NCI-H187 treated with DMSO at 0.1 percent for 48 hours (cell line): ENCODE results near the gene BFSP1.

Source experiments
- DNase-seq: peaks from one replicate; lab custom pipeline; 2025; lab: John Stamatoyannopoulos, UW

BFSP1 gene

GRCh38 chr20:17520583-17520982 is 10.6 kb downstream of the BFSP1 start:
- DNase-seq, result no peak

GRCh38 chr20:17519606-17520285 is 11.4 kb downstream of the BFSP1 start:
- no peak for DNase-seq

- no peak for DNase-seq
Measured at GRCh38 chr20:17518339-17519052, 12.7 kb downstream of the BFSP1 start.

DNA sequence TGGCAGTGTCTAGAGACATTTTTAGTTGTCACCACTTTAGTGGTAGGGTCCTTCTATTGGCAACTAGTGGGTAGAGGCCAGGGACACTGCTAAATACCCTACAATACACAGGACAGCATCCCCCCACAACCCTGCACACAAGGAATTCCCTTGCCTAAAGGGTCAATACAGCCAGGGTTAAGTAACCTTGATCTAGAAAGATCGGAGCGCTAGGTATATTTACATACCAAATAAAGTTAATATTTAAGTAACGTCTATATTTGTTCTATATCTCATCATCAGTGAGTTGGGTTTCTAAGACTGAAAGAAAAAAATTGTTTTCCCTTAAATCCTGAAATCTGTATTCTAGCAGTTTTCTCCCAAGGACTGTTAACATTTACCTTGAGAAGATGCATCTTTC is 16.1 kb downstream of the BFSP1 start:
- DNase-seq, result no peak

DNA sequence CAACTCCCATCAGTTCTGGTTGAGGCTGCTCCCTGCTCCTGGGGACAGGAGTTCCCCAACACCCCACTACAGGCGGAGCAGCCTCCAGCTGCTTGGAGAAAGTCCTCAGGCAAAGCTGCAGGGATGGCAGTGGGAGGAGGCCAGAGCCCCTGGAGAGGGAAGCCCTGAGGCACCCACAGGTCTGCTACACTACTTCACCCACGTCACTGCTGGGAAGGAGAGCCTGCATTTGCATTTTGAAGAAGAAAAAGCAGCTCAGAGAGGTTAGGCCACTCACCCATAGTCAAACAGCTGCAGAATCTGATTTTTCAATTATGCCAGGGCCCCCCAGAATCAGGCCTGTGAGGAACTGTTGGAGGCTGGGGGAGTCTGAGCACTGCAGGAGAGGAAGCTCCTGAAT is 17.2 kb downstream of the BFSP1 start:
- DNase-seq, result no peak

- no peak for DNase-seq
Measured at GRCh38 chr20:17511401-17511800, 19.8 kb downstream of the BFSP1 start.

GRCh38 chr20:17510548-17510947 is 20.6 kb downstream of the BFSP1 start:
- no peak for DNase-seq

DNA sequence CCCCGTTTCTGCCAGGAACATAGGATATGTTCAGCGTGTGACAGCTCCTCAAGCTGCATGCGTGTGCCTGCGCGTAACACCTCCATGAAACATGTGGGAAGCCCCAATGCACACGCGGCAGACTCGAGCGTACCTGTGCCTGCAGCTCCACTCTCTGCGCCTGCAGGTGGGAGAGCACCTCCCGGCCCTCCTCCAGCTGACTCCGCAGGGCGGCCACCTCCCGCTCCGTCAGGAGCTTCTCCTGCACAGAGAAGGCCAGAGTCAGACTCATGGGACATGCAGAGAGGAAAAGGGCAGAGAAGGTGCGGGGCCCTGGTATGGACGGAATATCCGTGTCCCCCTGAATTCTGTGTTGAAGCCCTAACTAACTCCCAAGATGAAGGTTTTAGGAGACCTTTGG is 22.4 kb downstream of the BFSP1 start:
- DNase-seq, result no peak

DNA sequence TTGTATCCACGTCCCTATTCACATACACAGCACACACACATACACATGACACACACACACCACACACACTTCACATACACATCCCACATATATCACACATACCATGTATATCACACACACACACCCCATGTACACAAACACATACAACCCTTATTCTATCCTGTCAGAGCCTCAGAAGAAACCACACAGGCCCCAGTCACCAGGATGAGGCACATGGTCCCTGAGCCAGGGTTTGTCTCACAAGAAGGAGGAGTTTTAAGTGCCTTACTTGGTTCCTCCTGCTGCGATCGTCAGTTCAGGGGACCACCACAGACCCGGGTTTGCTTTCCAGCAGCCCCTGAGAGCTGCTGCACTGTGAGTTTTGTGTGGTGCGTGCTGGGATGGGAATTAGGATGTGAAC is 23.6 kb downstream of the BFSP1 start:
- DNase-seq, result no peak

DNA sequence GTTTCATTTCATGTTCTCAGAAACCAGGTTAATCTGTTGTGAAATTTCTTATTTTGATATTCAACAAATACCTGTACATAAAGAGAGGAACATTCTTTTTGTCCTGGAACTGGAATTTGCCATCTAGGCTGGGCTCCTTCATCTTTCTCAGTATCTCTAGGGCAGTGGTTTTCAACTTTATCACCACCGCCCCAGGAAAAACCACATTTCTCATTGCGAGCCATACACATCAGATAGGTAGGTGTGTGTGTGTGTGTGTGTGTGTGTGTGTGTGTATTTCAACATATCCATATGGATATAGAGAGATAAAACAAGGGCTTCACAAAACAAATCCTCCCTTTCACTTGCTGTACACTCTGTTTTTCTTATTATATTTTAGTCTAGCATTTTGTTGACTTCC is 24.1 kb downstream of the BFSP1 start:
- DNase-seq, result no peak

DNA sequence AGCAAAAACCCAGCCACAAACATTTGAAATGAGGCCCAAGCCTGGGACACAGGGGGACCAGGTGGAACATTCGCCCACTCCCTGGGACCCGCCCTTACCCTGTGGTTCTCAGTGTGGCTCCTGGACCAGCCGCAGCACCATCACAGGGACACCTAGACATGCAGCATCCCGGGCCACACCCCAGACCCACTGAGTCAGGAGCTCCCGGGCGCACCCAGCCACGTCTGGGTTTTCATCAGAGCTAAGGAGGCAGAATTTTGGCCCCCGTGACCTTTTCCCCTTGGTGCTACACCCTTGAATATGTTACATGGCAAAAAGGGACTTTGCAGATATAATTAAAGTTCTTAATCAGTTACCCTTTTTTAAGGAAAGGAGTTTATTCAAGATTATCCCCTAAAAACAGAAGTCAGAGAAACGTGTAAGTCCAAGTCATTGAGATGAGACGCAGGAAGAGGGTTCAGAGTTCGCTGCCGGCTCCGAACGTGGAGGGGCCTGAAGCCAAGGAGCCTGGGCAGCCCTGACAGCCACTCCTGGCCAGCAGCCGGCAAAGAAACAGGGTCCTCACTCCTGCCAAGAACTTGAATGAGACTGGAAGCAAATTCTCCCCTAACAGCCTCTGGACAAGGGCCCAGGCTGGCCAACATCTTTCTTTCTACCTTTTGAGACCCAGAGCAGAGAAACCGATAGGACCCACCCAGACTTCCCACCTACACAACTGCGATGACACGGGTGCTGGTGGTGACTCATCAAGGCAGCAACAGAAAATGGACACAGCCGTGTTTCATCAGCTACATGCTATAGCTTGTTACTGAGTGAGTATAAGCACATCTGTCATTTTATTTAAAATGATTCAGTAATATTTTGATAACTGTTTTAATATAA is 25.3 kb downstream of the BFSP1 start:
- DNase-seq, result no peak

DNA sequence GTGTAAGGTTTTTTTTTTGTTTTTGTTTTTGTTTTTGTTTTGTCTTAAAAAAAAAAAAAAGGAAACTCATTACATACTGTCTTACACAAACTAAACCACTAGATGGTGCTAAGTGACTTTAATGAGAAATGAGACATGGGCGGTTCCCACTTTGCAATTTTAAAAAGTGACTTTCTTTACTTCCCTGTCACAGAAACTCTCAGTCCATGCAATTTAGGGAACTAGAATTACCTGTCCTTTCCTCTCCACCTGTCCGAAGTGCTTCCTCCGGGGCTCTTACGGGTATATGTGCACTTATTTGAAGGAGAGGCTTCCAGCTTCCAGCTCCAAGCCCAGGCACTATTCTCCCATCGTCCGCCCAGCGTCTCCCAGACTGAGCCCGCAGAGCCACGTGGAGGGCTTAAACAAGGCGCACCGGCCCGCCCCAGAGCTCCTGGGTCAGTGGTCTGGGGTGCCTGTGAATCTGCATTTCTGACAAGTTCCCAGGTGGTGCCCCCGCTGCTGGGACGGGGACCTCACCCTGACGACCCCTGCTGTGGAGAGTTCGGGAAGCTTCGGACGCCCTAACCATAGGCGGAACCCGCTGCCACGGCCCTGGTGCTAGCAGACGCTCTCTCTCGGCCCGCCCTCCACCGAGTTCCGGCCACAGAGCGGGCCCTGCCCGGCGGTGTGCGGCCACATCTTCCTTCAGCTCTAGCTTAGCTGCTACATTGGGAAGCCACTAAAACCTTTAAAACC is 26.1 kb downstream of the BFSP1 start:
- DNase-seq, result no peak

- DNase-seq, result no peak
Measured at GRCh38 chr20:17504066-17504897, 26.9 kb downstream of the BFSP1 start.

DNA sequence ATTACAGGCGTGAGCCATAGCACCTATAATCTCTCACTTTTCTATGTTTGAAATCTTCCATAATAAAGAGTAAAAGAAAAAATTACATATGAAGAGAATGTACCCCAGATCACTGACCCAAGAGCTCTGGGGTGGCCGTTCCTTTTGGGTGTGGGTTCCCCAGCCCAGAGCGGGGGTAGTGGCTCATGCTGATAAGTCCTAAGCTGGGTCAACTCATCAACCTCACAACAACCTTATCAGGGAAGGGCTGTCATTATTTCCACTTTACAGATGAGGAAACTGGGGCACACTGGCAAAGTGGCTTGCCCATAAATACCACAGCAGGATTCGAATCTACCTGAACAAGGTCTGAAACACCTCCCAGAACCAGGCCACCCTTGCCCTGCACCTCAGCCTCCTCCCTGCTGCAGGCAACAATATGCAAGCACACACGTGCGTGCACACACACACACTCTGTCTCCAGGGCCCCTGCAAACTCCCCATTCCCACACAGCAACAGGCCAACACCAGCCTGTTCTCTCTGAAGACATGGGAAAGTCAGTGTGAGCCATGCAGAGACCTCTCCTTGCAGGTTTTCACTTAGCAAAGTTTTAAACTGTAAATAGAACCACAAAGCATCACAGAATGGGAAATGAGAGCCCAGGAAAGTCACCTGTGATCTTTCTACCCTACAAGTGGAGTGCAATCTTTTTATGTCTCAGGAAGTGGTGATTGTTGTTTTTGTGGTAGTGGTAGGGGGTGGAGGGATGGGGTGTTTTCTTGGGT is 27.7 kb downstream of the BFSP1 start:
- DNase-seq, result no peak

DNA sequence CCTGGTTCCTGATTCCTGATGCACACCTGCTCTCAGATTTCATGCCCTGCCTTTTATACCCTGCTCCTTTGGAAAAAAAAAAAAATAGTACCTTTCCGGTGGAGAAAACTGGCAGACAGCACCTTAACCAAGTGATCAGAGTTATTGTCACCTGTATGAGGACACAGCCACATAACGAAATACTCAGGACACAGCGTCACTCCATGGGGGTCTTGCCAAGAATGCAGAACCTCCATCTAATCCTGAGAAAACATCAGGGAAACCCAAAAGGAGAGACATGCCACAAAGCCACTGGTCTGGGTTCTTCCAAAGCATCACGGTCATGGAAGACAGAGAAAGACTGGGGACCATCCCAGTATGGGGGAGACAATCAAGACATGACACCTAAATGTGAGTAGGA is 29.1 kb downstream of the BFSP1 start:
- DNase-seq, result no peak

DNA sequence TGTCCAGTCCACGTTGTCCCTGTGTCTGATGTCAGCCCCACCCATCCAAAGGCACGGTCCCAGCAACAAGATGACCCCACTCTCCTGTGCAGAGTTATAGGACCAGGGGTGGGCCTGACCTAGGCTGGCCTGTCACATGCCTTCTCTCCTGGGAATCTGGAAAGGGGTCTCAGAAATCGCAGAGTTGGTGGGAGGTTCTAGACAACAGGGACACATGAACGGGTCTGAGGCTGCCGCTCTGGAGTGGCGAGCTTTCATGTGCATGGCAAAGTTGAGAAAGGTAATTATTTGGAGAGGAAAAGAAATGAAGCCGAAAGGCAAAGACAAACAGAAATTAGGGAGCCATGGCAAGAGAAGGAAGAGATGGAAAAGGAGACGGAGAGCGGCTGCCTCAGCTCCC is 29.5 kb downstream of the BFSP1 start:
- DNase-seq, result no peak

DNA sequence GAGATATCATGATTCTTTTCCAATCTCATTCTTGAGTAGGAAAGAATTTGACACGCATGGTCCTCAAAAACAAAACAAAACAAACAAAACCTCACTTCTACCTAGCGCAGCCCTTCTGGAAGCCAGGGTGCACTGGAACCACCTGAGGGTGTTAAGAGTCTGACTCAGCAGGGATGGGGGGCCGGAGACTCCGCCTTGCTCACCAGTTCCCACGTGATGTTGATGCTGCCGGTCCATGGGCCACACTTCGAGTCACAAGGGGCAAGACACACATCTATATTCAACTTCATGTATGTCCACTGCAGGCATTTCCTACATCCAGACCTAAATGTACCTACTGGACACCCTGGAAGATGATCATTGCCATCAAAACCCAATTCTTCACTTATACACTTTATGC is 30.4 kb downstream of the BFSP1 start:
- DNase-seq, result no peak

GRCh38 chr20:17500271-17500670 is 30.9 kb downstream of the BFSP1 start:
- no peak for DNase-seq

- no peak for DNase-seq
Measured at GRCh38 chr20:17499041-17499440, 32.1 kb downstream of the BFSP1 start.

DNA sequence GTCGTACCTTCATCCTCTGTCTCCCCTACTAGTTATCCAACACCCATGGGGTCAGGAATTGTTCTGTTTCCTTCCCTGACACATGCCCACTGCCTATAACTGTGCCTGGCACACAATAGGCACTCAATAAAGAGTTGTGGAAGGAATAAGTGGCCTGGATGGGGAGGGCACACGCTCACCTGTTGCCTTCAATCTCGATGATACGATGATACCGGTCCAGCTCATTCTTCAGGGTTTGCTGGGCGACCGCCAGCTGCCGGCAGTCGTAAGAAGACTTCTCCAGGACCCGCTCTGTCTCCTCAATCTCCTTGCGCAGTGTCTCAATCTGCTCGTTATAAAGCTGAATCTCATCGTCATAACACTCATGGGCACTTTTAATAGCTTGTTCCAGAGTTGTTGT is 32.5 kb downstream of the BFSP1 start:
- no peak for DNase-seq
